Cardiac fibroblast (primary cell): ENCODE data around the gene PALLD.
A peak's percentile ranks its signal among the peaks of the same experiment; 100 is the strongest.

Experiments used
- DNase-seq, 2 donors: peaks; one replicate each; pipeline versions ENCODE4 v3.0.0 to v3.0.0-alpha.2; 2010; ENCODE audit warnings: low read depth in 2 of 2
- H3K4me3 ChIP-seq, 2 donors: replicated peaks in 1 of 2; 1 replicate in 1 of 2; 2 replicates in 1 of 2; pipeline ENCODE4 v1.5.1; 2011; ENCODE audit warnings: low read depth in 2 of 2, low read length in 2 of 2, mild to moderate bottlenecking in 2 of 2, moderate library complexity in 1 of 2
- CTCF ChIP-seq: IDR thresholded peaks from one replicate; pipeline ENCODE4 v1.5.1; 2011; ENCODE audit warnings: low read depth, mild to moderate bottlenecking, low read length, inconsistent platforms

Gene PALLD

GRCh38 chr4:168652755-168653154 lies 155.9 kb downstream of the PALLD start:
- DNase-seq: no peak
- no peak for TF ChIP-seq CTCF
- no peak overlapping the region for H3K4me3 ChIP-seq

GRCh38 chr4:168654104-168654847 lies 157.4 kb downstream of the PALLD start:
- no peak for DNase-seq
- no peak overlapping the region for H3K4me3 ChIP-seq
- TF ChIP-seq CTCF: no peak

GRCh38 chr4:168654848-168655174 lies 158.0 kb downstream of the PALLD start:
- TF ChIP-seq CTCF: no peak
- H3K4me3 ChIP-seq: no peak overlapping the region
- DNase-seq: no peak

- TF ChIP-seq CTCF: no peak
- no peak for DNase-seq
- no peak overlapping the region for H3K4me3 ChIP-seq
These were observed 158.3 kb downstream of the PALLD start for GRCh38 chr4:168655182-168655581.

GRCh38 chr4:168656055-168656660 lies 159.3 kb downstream of the PALLD start:
- DNase-seq: peak; percentile 89 to 93

GRCh38 chr4:168656946-168657473 lies 160.2 kb downstream of the PALLD start:
- TF ChIP-seq CTCF: no peak

More at GRCh38 chr4:168656055-168656660, 159.3 kb downstream of the PALLD start:
- no peak overlapping the region for H3K4me3 ChIP-seq
- no peak for TF ChIP-seq CTCF

More at GRCh38 chr4:168656946-168657473, 160.2 kb downstream of the PALLD start:
- DNase-seq: no peak
- no peak overlapping the region for H3K4me3 ChIP-seq
